OCI-LY3 (cell line): ENCODE measurements around the gene LLGL1.

Experiments used
- CTCF ChIP-seq: fragments of 200-600, 300-600 bp; sonication (generic); IDR thresholded peaks from 2 replicates; pipeline ENCODE4 v1.5.1; 2014; ENCODE audit warnings: antibody characterized with exemption, low read length, low read depth
- EZH2phosphoT487 ChIP-seq: fragments of 200-600 bp; shearing (Covaris generic); IDR thresholded peaks from 2 replicates; pipeline ENCODE4 v1.6.1; 2018; ENCODE audit warnings: antibody characterized with exemption, mixed run types, low read depth

GRCh38 chr17:18261146-18261515, 35.7 kb downstream of the LLGL1 start:
- TF ChIP-seq CTCF (no peak), EZH2phosphoT487 (no peak)
